K562 (cell line): Measurements from ENCODE around the gene FAM83G. TPM values are rescaled to one million over a fixed set of nuclear protein-coding genes. Genes with fewer than 3 reads are reported as not detected.

Experiments
- ATAC-seq: fragments of 200-7000 bp; cut with Tn5 transposase; 3 replicates; pipeline ENCODE4 v1.9.1; 2020; ENCODE audit warnings: moderate library complexity
- BruUV-seq: library from RNA; stranded (reverse); fragments of 400-500 nt; replicated peaks from 2 replicates; lab custom pipeline; 2021; lab: Mats Ljungman, UMichigan
- CTCF ChIA-PET: fragments of 300-600 bp; formaldehyde crosslinking; extraction: SDS; loops from one replicate; lab custom pipeline; 2021; ENCODE audit warnings: low intra/inter-chr PET ratio; lab: Yijun Ruan, JAX
- POLR2A ChIA-PET: fragments of 300-600, 350-650 bp; sonication (Branson Sonifier 250); formaldehyde crosslinking; extraction: SDS; loops from one replicate; lab custom pipeline; 2021; ENCODE audit warnings: antibody characterized with exemption, inconsistent platforms; lab: Yijun Ruan, JAX
- DNase-seq, 4 experiments: peaks; one replicate each; pipeline versions ENCODE4 v3.0.0 to v3.0.0-alpha.2; 2011 to 2018; ENCODE audit warnings: low spot score in 3 of 4, mixed read lengths in 3 of 4; ENCODE audit errors: extremely low read depth in 1 of 4
- FAIRE-seq: peaks from 2 replicates; lab custom pipeline; 2011; peaks lifted over from hg19 to GRCh38; lab: Jason Lieb, UNC
- H2AFZ ChIP-seq: 2 replicates; pipeline ENCODE4 v1.6.0; 2011; ENCODE audit warnings: low read depth, low read length, control low read depth, inconsistent platforms
- H3K27ac ChIP-seq: fragments of 200-600 bp; 3 replicates; pipeline ENCODE4 v1.8.0; 2011; ENCODE audit warnings: low read depth, mild to moderate bottlenecking, control low read depth, inconsistent platforms, low read length, moderate library complexity, mixed read lengths; ENCODE audit errors: extremely low read depth
- H3K27me3 ChIP-seq, 2 experiments: fragments of 300-600 bp in 1 of 2; 2 replicates in 1 of 2; 3 replicates in 1 of 2; pipeline versions ENCODE4 v1.6.0 to v1.8.0; 2011; ENCODE audit warnings: inconsistent platforms in 2 of 2, low read length in 2 of 2, mild to moderate bottlenecking in 1 of 2, mixed read lengths in 1 of 2, moderate library complexity in 1 of 2; ENCODE audit not compliant: control insufficient read depth in 2 of 2, insufficient read depth in 2 of 2
- H3K36me3 ChIP-seq: fragments of 300-600 bp; 3 replicates; pipeline ENCODE4 v1.8.0; 2011; ENCODE audit warnings: mild to moderate bottlenecking, low read length, inconsistent platforms; ENCODE audit not compliant: control insufficient read depth, insufficient read depth
- H3K4me1 ChIP-seq, 2 experiments: fragments of 200-600 bp in 1 of 2; replicated peaks in 1 of 2; 2 replicates in 1 of 2; 3 replicates in 1 of 2; pipeline versions ENCODE4 v1.5.1 to v1.8.0; 2011; ENCODE audit warnings: inconsistent platforms in 2 of 2, low read length in 2 of 2, mild to moderate bottlenecking in 1 of 2, mixed read lengths in 1 of 2, moderate library complexity in 1 of 2; ENCODE audit not compliant: control insufficient read depth in 2 of 2, insufficient read depth in 2 of 2
- H3K4me2 ChIP-seq: 2 replicates; pipeline ENCODE4 v1.6.1; 2011; ENCODE audit warnings: low read length, control low read depth, inconsistent platforms, mixed read lengths; ENCODE audit not compliant: insufficient read depth
- H3K4me3 ChIP-seq: fragments of 200-600 bp; sonication (generic), shearing (Covaris generic); 2 replicates; pipeline ENCODE4 v1.5.1; 2016; ENCODE audit warnings: control low read depth, inconsistent platforms
- H3K79me2 ChIP-seq: fragments of 200-600 bp; 3 replicates; pipeline ENCODE4 v1.8.0; 2011; ENCODE audit warnings: low read length, inconsistent platforms; ENCODE audit not compliant: control insufficient read depth, insufficient read depth
- H3K9ac ChIP-seq, 2 experiments: 2 replicates each; pipeline versions ENCODE4 v1.6.0 to v1.6.1; 2011; ENCODE audit warnings: low read depth in 2 of 2, low read length in 2 of 2, control low read depth in 1 of 2, inconsistent platforms in 1 of 2, mild to moderate bottlenecking in 1 of 2, mixed read lengths in 1 of 2; ENCODE audit not compliant: insufficient read depth in 1 of 2
- H3K9me1 ChIP-seq: one replicate; pipeline ENCODE4 v1.6.0; 2011; ENCODE audit warnings: inconsistent platforms, mild to moderate bottlenecking, low read length, moderate library complexity; ENCODE audit not compliant: control insufficient read depth, insufficient read depth
- H3K9me3 ChIP-seq: replicated peaks from 2 replicates; pipeline ENCODE4 v1.5.1; 2011; ENCODE audit warnings: low read depth, low read length, inconsistent platforms; ENCODE audit not compliant: control insufficient read depth, insufficient read depth
- H4K20me1 ChIP-seq: replicated peaks from 2 replicates; pipeline ENCODE4 v1.6.1; 2011; ENCODE audit warnings: low read length, inconsistent platforms, mixed read lengths; ENCODE audit not compliant: control insufficient read depth, insufficient read depth
- AFF4 ChIP-seq: sonication (generic); formaldehyde crosslinking; IDR thresholded peaks from 2 replicates; pipeline ENCODE4 v1.8.0; 2023; ENCODE audit warnings: mild to moderate bottlenecking, missing genetic modification reagents
- ASH1L ChIP-seq: fragments of 450-650 bp; IDR thresholded peaks from 2 replicates; pipeline ENCODE4 v1.6.1; 2018; ENCODE audit warnings: borderline replicate concordance, mild to moderate bottlenecking, low read depth; ENCODE audit not compliant: partially characterized antibody
- CHD4 ChIP-seq: fragments of 200-600 bp; sonication (generic); IDR thresholded peaks from 3 replicates; pipeline ENCODE4 v1.6.1; 2012; ENCODE audit warnings: low read depth, mild to moderate bottlenecking, mixed read lengths, low read length, inconsistent platforms; ENCODE audit not compliant: insufficient read depth, insufficient replicate concordance, poor library complexity, severe bottlenecking
- HMG20B ChIP-seq: fragments of 250-450 bp; sonication (Bioruptor Pico); IDR thresholded peaks from 2 replicates; pipeline ENCODE4 v1.5.0; 2021; ENCODE audit warnings: mild to moderate bottlenecking
- NFIC ChIP-seq: fragments of 450-650 bp; IDR thresholded peaks from 2 replicates; pipeline ENCODE4 v1.6.1; 2017; ENCODE audit warnings: mild to moderate bottlenecking, inconsistent platforms
- TSHZ1 ChIP-seq: fragments of 250-450 bp; sonication (Bioruptor Pico); IDR thresholded peaks from 2 replicates; pipeline ENCODE4 v1.4.0; 2020; ENCODE audit warnings: mild to moderate bottlenecking, moderate library complexity
- ZNF24 ChIP-seq: fragments of 450-650 bp; IDR thresholded peaks from 2 replicates; pipeline ENCODE4 v1.6.1; 2016
- WGBS: fragments of 100-300 bp; shearing (Covaris generic); methylation state at CpG from one replicate; pipeline ENCODE4 v1.1.6; 2016; ENCODE audit warnings: low coverage, mixed read lengths; ENCODE audit not compliant: insufficient coverage; ENCODE audit errors: missing lambda C conversion rate; 5-methylcytosine and 5-hydroxymethylcytosine counted together
- in situ Hi-C: fragments of 300-500 bp; cut with MboI; formaldehyde crosslinking; loops from 4 replicates; pipeline ENCODE4 v1.15.0; 2018; ENCODE audit warnings: inconsistent platforms, mixed read lengths
- intact Hi-C: fragments of 100-400 bp; cut with micrococcal nuclease; formaldehyde crosslinking; loops from 2 replicates; pipeline ENCODE4 v1.14.2; 2022
- polyA plus RNA-seq, 8 experiments: library from polyadenylated mRNA; depleted of rRNA in 4 of 8; stranded (reverse) in 5 of 8; unstranded in 3 of 8; fragments of >200 nt; fragmentation: Nextera tagmentation in 2 of 8; fragmentation: Illumina TruSeq in 1 of 8; extraction: Ambion mirVana in 2 of 8; extraction: Trizol in 1 of 8; gene quantifications; 2 replicates each; pipeline versions ENCODE4 v1.2.1 to v1.2.3, GENCODE V29; 2011 to 2014; ENCODE audit warnings: inconsistent platforms in 1 of 8, missing spikeins in 1 of 8
- total RNA-seq, 7 experiments: library from RNA; depleted of rRNA in 6 of 7; stranded (reverse); fragments of >200 nt in 6 of 7; fragmentation: Illumina TruSeq in 2 of 7; extraction: Trizol in 2 of 7; gene quantifications; 2 replicates each; pipeline versions ENCODE4 v1.2.1 to v1.2.3, GENCODE V29; 2011 to 2021; ENCODE audit warnings: low replicate concordance in 1 of 7

The FAM83G gene
- total and polyA plus RNA-seq, 9 of the 15 experiments (the other 6 are each of a cell fraction or from before 2014, with no cell fraction given) = 0.04 to 10.3 (median 4.5) TPM; not detected in 1

- H3K9ac ChIP-seq = no peak overlapping the region; a peak in 1 of 4 replicates
- H3K9me3 ChIP-seq = no peaks in the 10 kb centered on the region
- in situ Hi-C loops = loop anchor here (5.0 kb wide), 1 partner anchor 39 kb away; no protein-coding TSS in a partner anchor
- peaks cover 10 to 45% of the 10 kb centered on the region in 2 experiments; a peak in 4 of 5 replicates for H3K4me1 ChIP-seq
- H3K79me2 ChIP-seq = no peaks in the 10 kb centered on the region
- intact Hi-C loops = no loop called here
- TF ChIP-seq NFIC = no peak
- DNase-seq = no peak
- 99% methylated on average over 10 of the region's 13 CpGs for WGBS
- no peak overlapping the region for H2AFZ ChIP-seq
- H3K4me2 ChIP-seq = no peak overlapping the region
- H4K20me1 ChIP-seq = no peaks in the 10 kb centered on the region
- BruUV-seq = no TSS peak
- no peaks in the 10 kb centered on the region for H3K9me1 ChIP-seq
- no peak overlapping the region for H3K27ac ChIP-seq
- no peak for FAIRE-seq
- H3K4me3 ChIP-seq = no peak overlapping the region
- ATAC-seq = no peak
- POLR2A ChIA-PET = interaction anchor here (0.7 kb wide), 1 partner anchor 48 kb away, joined by 3 read pairs; no protein-coding TSS in a partner anchor
- CTCF ChIA-PET = no interaction called here
- peaks cover 32% of the 10 kb centered on the region; the same call in 1 of the 3 replicates for H3K36me3 ChIP-seq
- H3K27me3 ChIP-seq = no peaks in the 10 kb centered on the region
Observed at GRCh38 chr17:18978050-18978449, 26.5 kb downstream of the FAM83G start.

GRCh38 chr17:18977646-18978045 is 26.9 kb downstream of the FAM83G start:
- ATAC-seq = no peak
- CTCF ChIA-PET = no interaction called here
- H3K79me2 ChIP-seq = no peaks in the 10 kb centered on the region
- no peak overlapping the region for H3K4me3 ChIP-seq
- WGBS = 84% methylated on average over 6 of the region's 19 CpGs
- FAIRE-seq = no peak
- H3K27ac ChIP-seq = no peak overlapping the region
- no peak overlapping the region for H3K4me2 ChIP-seq
- BruUV-seq = no TSS peak
- H3K9me3 ChIP-seq = no peaks in the 10 kb centered on the region
- peaks cover 32% of the 10 kb centered on the region; the same call in 1 of the 3 replicates for H3K36me3 ChIP-seq
- no peak for DNase-seq
- H4K20me1 ChIP-seq = no peaks in the 10 kb centered on the region
- H3K9ac ChIP-seq = 0 out of 4 replicates have a peak overlapping the region, but pooled peaks of 1 of the 2 experiments have one; percentile 9
- no peaks in the 10 kb centered on the region for H3K9me1 ChIP-seq
- no peaks in the 10 kb centered on the region for H3K27me3 ChIP-seq
- POLR2A ChIA-PET = no interaction called here
- intact Hi-C loops = no loop called here
- H2AFZ ChIP-seq = no peak overlapping the region
- H3K4me1 ChIP-seq = peaks cover 10 to 44% of the 10 kb centered on the region in 2 experiments; a peak in 4 of 5 replicates
- in situ Hi-C loops = loop anchor here (5.0 kb wide), 1 partner anchor 40 kb away; no protein-coding TSS in a partner anchor
- TF ChIP-seq AFF4 = no peak
- TF ChIP-seq ASH1L = no peak
- TF ChIP-seq CHD4 = no peak
- no peak for TF ChIP-seq HMG20B
- no peak for TF ChIP-seq ZNF24
- TF ChIP-seq TSHZ1 (CRISPR knock-in tag) = no peak
